ENCODE data around the gene PUM2.
A peak's percentile ranks its signal among the peaks of the same experiment; 100 is the strongest.

PUM2 gene

DNA sequence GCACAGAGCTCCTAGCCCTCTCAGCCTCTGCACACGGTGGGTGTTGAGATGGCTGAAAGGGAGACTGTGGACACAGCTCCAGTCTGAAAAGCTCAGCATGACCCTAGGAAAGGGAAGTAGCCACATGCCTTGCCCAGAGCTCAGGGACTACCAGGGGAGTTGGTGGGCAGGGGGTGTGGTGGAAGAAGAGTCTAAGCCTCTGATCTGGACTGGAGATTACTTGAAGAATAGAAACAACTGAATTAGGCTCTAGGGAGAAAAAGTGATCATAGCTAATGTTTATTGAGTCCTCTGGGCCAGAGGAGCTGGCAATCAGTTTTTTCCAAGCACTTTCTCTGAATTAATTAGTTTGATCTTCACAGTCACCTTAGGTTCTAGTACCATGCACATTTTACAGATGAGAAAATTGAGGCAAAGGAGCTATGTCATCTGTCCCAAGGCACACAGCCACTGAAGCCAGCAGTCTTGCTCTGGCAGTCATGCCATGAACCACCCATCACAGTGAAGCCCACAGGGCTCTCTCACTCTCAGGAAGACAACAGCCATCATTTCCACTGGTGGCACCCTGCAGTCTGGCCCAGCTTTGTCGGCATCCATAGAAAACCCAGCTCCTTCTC lies 136.0 kb downstream of the PUM2 start:
- no peak for DNase-seq

DNA sequence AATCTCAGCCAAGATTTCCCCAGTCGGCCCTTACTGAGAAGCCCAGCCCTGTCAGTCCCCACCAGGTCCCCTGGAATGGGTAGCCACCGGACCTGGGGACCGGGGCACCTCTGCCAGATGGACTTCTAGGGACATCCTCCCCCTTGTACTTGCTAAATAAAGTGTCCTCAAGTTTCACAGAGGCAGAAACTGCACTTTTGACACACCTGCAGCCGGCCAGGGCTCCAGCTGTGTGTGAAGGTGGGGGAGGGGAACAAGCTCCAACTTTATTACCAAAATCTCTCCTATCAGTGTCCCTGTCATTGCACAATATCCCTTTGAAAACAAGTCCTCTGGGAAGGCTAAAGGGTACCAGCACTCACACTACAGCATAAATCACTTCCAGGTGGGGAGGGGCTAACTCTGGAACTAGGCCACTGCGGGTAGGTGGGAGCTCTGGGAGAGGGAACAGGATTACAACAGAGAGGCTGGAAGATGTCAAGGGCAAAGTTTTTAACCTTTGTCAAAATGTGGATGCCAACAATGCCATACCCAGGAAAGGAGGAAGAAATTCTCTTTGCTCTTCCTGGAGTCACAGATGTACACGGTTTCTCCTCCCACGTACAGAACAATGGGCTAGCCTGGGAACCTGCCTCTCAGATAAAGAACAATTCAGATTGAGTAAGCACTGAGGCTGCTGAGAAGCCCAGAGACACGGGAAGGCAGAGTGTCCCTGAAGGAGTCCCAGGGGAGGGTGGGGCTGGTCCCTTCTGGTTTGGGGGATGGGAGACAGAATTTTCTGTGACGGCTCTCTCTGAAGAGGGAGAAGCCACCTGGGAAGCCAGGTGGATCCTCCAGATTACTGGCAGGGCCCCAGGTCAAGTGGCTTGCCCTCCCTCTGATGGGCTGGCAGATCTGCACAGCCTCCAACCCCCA lies 136.7 kb downstream of the PUM2 start:
- DNase-seq, result no peak

DNA sequence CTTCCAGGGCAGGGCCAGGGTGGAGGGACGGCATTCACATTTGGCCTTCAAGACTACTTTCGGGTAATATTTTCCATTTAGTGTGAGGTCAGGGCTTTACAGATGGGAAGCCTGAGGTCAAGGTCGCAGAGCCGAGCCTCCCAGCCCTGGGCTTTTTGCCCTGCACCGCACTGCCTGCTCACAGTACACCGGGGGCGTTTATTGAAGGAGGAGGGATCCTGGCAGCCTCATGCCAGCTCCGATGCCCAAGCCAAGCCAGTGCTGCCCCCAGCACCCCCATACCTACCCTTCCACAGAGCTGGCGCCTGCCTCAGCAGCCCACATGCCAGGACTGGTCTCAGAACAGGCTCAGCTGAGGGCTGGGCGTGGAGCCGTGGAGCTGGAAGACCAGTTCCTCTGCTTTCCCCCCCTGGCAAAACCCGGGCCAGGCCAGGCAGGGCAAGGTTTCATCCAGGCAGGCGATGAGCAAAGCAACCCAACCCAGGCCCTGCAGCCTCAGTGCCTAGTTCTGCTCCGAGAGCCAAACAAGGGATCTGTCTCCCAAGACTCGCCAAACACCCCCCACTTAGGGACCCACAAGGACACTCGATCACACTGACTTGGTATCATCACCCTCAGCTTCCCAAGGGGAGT lies 137.7 kb downstream of the PUM2 start:
- DNase-seq, result no peak

DNA sequence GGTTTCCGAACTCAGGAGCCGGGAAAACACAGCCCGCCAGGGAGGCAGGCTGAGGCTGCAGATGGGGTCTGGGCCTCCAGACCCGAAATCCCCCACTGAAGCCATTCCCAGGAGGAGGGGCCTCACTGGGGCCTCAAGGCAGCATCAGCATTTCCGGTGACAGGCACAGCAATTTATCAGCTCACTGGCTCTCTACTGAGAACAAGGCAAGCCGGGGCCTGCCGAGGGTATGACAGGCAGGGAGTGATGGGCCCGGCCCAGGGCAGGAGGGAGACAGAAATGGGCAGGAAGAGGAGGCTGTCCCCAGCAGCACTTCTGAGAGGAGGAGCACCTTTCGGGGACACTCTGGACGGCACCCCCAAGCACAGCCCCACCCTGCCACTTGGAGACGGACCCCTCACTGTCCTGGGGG lies 138.2 kb downstream of the PUM2 start:
- no peak for DNase-seq

DNA sequence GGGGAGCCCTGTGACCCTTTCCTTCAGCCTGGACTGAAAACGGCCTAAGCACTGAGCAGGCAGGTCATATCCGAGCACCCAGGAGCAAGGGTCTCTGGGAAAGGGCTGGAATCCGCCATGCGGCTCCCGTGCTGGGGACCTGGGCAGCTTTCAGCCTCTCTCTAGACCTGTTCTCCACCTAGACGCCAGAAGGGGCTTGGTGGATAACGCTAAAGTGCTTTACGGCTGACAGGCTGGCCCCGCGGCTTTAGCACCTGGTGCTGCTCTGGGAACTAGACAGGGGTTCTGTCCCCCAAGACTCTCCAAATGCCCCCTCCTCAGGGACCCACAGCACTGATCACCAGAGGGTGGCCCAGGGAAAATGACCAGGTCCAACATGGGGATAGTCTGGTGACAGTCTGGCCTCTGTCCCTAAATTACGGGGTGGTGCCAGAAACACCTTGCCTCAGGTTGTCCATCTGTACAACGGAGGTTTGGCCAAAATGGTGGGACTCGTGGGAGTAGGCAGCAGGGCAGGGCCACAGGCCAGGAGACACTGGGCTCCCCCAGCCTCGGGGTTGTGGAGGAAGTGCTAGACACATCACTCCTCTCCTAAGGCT lies 138.7 kb downstream of the PUM2 start:
- DNase-seq, result no peak

DNA sequence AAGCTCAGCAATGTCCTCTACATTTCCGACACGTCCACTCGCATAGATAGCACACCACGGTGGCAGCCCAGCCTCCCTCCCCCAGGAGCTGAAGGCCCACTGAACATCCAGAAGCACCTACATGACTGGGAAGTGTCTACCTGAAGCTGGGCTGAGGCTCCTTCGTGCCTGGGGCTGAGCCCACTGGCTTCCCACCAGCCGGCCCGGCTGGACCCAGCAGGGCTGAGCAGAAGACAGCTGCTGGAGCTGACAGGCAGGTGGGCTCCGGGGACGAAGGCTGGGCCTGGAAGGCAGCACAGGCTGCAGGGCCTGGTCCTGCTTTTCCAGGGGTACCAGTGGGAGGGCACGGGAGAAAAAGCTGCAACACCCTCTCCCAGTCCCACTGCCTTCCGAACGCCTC lies 139.2 kb downstream of the PUM2 start:
- no peak for DNase-seq

DNA sequence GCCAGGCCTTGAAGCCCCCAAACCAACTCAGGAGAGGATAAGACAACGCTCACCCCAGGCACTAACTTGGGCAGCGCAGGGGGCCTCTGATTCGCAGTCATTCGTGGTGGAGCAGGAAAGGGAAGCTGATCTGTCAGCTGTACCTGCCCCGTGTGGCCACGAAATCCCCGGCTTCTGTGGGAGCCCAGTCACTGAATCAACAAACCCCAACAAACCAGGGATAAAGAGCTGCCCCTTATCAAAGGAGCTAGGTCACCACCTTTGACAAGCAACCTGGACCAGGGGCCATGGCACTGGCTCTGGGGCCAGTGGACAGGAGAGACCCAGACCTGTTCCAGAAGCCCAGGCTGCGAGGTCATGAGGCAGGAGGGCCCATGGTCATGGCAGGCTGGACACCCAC lies 140.2 kb downstream of the PUM2 start:
- DNase-seq, result no peak

DNA sequence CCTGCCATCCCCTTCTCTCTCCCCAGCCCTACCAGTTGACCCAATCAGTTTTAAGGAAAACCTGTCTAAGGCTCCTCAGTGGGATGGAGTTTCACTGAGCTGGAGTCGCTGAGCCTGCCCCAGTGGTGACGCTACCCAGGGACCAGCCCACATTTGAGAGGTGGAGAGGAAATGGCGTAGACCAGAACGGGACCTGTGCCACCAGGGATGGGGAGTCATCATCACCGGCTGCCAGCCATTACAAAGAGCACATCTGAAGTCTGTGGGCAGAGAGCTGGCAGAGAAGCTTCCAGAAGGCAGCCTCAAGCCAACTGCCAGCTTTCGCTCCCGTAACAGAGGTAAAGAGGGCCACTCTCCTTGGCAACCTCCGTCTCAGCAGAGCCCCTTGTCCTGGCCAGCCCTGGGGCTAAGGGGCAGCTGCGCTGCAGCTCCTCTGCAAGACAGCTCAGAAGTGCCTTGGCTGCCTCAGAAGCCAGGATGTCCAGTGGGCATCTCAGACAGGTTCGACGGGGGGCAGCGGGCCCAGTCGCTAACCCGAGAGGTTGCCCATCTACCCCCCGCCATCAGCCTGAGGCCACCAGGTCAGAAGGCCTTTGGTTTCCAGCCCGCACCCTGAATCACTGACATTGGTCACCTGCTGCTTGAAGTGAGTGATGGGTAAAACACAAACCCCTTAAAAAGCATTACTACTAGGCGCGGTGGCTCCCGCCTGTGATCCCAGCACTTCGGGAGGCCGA lies 141.1 kb downstream of the PUM2 start:
- no peak for DNase-seq

DNA sequence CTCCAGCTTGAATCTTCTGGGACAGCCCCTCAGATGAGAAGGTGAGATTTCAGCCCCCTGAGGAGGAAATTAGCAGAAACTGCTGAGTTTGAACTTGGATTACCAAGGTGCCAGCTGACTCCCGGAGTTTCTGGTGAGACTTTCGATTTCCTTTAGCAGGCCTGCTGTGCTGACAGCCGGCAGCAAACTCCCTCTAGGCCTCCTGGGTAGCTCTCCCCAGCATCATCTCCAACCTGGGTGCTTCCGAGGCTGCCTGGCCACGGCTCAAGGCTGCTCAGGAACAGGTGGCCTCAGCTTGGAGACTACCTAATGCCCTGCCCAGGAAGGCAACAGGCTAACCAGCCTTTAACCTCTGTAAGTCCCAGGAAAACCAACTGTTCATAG lies 142.2 kb downstream of the PUM2 start:
- no peak for DNase-seq

DNA sequence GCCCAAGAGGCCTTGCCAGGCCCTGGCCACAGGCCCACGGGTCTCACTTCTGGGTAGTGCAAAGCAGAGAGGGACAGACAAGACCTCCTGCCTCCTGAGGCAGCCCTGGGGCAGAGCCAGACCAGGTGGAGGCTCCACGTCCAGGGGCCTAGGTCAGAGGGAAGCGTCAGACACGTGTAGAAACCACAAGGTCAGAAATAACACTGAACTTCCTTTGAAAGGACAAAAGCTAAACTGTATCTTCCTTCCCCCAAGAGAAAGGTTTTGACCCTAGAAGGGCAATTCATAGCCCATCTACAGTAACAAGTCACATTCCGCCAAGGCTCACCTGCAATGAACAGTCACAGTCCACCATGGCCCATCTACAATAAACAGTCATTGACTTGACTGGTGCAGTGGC lies 143.6 kb downstream of the PUM2 start:
- DNase-seq, result no peak

DNA sequence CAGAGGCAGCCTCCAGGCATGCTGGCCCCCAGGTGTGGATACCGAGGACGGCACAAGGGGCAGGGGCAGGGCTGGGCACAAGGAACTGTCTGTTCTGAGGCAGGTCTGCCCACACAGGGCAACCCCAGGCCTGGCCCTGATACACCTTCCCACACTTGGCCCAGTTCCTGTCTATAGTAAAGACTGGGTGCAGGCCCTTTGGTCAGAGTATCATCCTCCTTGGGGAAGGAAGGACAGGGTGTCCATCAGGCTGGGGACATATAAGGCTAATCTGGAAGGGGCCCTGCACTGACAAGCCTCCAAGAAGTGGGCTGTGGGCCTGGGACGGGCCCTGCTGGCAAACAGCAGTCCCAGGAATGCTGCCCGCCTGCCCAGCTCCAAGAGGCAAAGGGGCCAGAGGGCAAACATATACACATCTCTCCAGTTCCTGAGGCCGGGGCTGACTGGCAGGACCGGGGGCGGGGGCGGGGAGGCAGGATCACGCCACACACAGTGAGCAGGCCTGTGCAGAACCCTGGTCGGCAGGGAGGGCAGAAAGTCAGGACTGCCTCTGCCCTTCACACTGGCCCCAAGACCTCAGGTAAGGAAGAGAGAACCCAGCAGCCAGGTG lies 144.6 kb downstream of the PUM2 start:
- no peak for DNase-seq

DNA sequence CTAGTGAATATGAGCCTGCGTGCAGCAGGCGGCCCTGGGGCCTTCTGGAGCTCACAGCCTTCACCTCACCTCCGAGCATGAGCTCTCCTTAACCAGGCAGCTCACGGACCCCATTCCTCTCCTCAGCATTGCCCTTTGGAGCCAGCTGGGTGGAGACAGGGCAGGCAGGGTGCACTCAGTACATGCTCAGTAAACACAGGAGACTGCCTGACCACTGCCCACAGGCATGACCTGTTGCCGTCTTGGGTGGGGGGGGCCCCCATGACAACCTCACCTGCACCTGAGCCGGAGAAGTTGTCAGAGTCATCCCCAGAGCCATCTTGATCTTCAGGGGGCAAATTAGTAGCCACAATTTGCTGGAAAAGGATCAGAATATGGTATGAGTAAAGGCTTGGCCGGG lies 145.6 kb downstream of the PUM2 start:
- no peak for DNase-seq

DNA sequence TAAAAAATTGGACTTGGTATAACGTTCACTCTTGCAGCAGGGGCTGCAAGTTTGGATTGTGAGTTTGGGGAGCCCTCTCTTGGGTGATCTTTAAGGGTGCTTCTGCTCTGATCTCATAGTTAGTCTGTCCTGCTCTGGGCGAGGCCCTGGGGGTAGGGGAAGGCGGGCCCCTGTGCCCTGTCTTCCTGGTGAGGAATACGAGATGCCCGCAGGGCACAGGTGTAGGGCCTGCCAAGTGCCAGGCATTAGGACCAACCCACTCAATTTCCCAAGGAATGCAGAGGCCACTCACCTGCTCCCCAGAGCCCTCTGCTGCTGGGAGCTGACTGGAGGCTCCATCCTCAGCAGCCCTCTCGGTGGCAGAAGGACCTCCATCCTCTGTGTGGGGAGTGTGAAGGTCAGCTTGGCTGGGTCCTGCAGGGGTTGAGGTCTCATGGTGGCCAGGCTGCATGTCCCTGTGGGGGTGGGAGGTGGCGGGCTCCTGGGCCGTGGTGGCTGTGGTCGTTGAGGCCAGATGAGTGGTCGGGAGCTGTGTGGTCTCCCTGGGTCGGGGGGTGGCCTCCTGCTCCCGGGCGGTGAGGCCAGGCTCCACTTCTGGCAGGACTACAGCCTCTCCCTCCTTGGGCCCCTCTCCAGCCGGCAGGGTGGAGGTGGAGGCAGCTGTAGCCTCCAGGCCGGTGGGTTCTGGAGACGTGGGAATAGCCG lies 147.0 kb downstream of the PUM2 start:
- no peak for DNase-seq

DNA sequence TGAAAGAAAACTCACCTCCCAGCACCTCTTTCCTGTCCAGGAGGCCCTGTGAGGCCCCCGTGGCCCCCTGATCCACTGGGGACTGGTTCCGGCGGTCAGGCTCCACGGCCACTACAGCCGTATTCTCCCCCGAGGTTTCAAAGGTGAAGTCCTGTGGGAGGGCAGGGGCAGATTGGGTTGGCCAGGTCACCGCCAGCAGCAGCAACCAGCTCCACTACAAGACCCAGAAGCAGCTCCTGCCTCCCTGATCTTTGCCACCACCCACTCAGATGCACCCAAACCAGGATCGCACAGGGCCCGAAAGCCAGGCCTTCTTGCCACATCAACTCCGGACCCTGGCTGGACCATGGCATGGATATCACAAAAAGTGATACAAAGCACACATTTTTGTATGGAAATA lies 147.6 kb downstream of the PUM2 start:
- DNase-seq, result no peak

DNA sequence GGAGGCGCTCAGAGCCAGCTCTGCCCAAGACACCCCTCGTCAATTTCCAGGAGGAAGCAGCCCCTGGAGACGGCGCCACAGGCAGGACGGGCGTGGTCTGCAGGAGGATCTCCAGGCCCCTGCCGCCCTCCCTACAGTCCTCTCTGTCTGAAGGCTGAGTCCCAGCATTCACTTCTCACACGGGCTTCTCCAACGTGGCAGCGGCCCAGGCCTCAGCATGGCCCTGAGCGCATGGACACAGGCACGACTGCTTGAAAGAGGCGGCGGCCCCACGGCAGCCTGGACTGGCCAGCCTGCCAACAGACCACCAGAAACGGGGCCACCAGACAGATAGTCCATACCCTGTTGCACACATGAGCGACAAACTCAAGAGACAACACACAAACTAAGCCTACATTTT lies 149.0 kb downstream of the PUM2 start:
- DNase-seq, result no peak

DNA sequence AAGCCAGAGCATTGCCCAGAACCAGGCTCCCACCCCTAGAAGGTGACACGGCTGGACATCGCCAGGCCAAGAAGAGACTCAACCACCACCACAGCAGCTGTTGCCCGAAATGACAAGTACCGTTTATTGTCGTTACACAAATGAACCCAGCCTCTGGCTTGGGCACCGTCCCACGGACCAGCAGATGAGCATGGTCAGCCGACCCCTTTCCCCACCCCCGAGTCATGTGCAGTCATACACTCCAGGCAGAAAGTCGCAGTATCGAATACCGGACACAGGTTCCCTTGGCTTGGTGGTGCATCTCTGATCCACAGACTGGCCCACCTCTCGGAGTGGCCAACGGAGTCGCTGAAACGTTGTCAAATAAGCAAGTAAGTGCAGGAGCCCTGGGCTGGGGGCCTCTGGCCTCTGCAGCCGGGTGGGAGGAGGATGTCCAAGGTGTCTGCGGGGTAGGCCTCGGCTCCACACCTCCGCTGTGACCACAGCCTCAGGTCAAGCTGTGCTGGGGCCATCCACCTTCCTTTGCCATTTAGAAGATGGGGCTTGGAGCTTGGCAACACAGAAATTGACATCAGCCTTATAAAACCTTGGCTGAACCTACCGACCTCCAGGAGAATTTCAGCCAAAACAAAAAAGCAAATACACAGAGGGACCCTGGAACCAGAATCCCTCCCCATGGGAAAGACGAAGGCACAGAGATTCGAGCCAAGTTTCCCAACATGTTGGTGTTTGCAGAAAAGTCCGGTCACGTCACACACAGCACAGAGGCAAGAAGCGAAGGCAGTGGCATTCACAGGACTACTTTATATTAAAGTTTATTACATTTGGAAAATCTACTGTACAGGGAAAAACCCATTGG lies 149.7 kb downstream of the PUM2 start:
- no peak for DNase-seq

DNA sequence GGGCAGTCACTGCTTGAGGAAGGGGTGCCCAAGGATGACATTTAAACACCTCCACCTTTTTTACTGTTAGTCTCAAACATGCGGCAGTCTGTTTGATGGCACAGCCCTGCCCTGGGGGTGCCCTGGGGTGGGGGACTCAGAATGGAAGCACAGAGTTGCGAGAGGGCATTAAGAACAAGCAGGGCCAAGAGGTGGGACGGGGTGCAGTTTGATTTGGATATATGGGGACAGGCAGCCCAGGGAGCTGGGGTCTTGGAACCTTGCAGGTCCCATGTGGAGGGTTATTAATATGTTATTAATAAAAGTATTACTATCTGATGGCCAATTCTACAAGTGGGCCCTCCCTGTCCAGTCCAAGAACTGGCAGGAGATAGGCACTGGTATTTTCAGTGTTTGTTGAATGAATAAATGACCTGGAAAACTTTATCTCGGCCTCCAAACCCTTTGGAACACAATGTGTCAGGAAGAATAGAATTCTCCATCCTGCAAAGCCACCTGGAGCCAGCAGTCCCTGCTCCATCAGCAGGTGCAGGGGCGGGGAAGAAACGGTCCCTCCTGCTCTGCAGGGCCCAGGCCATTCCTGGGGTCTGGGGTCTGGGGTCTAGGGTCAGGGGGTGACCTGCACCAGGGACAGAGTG lies 150.9 kb downstream of the PUM2 start:
- no peak for DNase-seq

DNA sequence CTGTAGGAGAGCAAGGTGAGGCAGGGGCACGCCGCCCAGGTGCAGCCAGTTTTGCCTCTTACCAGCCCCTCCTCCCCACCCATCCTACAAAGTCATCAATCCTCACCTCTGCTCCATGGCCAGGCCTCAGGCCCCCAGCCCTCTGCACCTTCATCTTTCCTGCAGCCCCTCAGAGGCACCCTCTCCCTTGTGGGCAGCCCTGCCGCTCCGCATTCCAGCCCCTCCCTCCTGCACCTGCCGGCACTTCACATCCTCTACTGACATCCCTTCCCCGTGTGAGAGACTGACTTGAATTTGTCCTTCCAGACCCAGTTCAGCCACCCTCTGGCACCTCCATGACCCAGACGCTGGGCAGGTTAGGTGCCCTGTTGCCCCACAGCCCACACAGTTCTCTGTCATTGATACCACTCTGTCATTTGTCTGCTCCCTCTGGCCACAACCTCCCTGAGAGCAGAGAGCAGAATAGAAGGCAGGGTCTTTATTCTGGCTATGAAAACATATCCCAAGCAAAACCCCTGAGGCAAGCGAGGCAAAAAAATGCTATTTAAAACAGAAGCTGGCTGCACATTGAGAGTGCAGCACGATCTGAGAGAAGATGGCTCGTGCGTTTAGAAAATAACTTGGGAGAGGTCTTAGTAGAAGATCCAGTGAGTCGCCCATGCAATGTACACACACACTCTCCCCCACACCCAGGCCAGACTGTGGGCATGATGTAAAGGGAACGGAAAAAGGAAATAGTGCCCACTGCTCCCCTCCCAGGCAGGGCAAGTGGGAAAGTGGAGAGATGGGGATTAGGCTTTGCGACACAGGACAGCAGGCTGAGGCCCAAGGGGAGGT lies 151.6 kb downstream of the PUM2 start:
- DNase-seq, result peak; percentile 35 to 52 (median 35)

Data from suppressor macrophage treated with lipopolysaccharide for 1 hour (primary cell).